Astrocyte (in vitro differentiated cells and primary cell): ENCODE data around the gene DDX23. TPM values are rescaled to one million over a fixed set of nuclear protein-coding genes. Genes with fewer than 3 reads are reported as not detected.
"Not testable (repeated sequence)": the region's sequence is repeated elsewhere in the genome, so short reads cannot be mapped to it uniquely, and the experiment has no call there.

Experiments
- DNase-seq: peaks from one replicate; pipeline ENCODE4 v3.0.0-alpha.2; 2010; ENCODE audit warnings: low read depth
- FAIRE-seq: peaks from 2 replicates; lab custom pipeline; 2011; peaks lifted over from hg19 to GRCh38; lab: Jason Lieb, UNC
- H2AFZ ChIP-seq: 2 replicates; pipeline ENCODE4 v1.6.0; 2012; ENCODE audit warnings: low read depth, low read length, inconsistent platforms
- H3K27ac ChIP-seq: 2 replicates; pipeline ENCODE4 v1.5.1; 2011; ENCODE audit warnings: low read depth, low read length, inconsistent platforms
- H3K27me3 ChIP-seq: 2 replicates; pipeline ENCODE4 v1.6.0; 2011; ENCODE audit warnings: low read length, inconsistent platforms; ENCODE audit not compliant: insufficient read depth
- H3K36me3 ChIP-seq: 2 replicates; pipeline ENCODE4 v1.5.1; 2011; ENCODE audit warnings: low read length, inconsistent platforms; ENCODE audit not compliant: insufficient read depth
- H3K4me1 ChIP-seq: 2 replicates; pipeline ENCODE4 v1.5.1; 2011; ENCODE audit warnings: low read length, inconsistent platforms; ENCODE audit not compliant: insufficient read depth
- H3K4me2 ChIP-seq: 2 replicates; pipeline ENCODE4 v1.6.0; 2012; ENCODE audit warnings: low read length, inconsistent platforms
- H3K4me3 ChIP-seq: 2 replicates; pipeline ENCODE4 v1.5.1; 2011; ENCODE audit warnings: low read depth, mild to moderate bottlenecking, low read length, inconsistent platforms; ENCODE audit not compliant: insufficient read depth
- H3K79me2 ChIP-seq: 2 replicates; pipeline ENCODE4 v1.6.0; 2012; ENCODE audit warnings: mild to moderate bottlenecking, low read length, inconsistent platforms; ENCODE audit not compliant: insufficient read depth
- H3K9ac ChIP-seq: 2 replicates; pipeline ENCODE4 v1.6.0; 2012; ENCODE audit warnings: mild to moderate bottlenecking, low read length, inconsistent platforms
- H3K9me3 ChIP-seq: 2 replicates; pipeline ENCODE4 v1.5.1; 2012; ENCODE audit warnings: low read depth, mild to moderate bottlenecking, low read length, inconsistent platforms; ENCODE audit not compliant: insufficient read depth
- H4K20me1 ChIP-seq: 2 replicates; pipeline ENCODE4 v1.6.0; 2012; ENCODE audit warnings: low read length, inconsistent platforms; ENCODE audit not compliant: insufficient read depth
- H3K27ac Mint-ChIP-seq: one replicate; pipeline ENCODE4 v1.8.0; 2021; ENCODE audit warnings: mild to moderate bottlenecking, mixed read lengths; ENCODE audit not compliant: unreplicated experiment
- H3K27me3 Mint-ChIP-seq: one replicate; pipeline ENCODE4 v1.8.0; 2021; ENCODE audit warnings: low read depth, mixed read lengths; ENCODE audit not compliant: unreplicated experiment
- H3K36me3 Mint-ChIP-seq: one replicate; pipeline ENCODE4 v1.8.0; 2021; ENCODE audit warnings: low read depth, mixed read lengths; ENCODE audit not compliant: unreplicated experiment
- H3K4me1 Mint-ChIP-seq: one replicate; pipeline ENCODE4 v1.8.0; 2021; ENCODE audit warnings: low read depth, mixed read lengths; ENCODE audit not compliant: unreplicated experiment
- H3K4me3 Mint-ChIP-seq: one replicate; pipeline ENCODE4 v1.8.0; 2021; ENCODE audit warnings: mild to moderate bottlenecking, moderate library complexity, mixed read lengths; ENCODE audit not compliant: unreplicated experiment
- H3K9me3 Mint-ChIP-seq: one replicate; pipeline ENCODE4 v1.8.0; 2021; ENCODE audit warnings: mild to moderate bottlenecking, mixed read lengths; ENCODE audit not compliant: unreplicated experiment
- CTCF ChIP-seq: IDR thresholded peaks from 2 replicates; pipeline ENCODE4 v1.5.1; 2011; ENCODE audit warnings: low read depth, mild to moderate bottlenecking, inconsistent platforms, low read length, moderate library complexity; ENCODE audit not compliant: insufficient read depth
- EZH2 ChIP-seq: IDR thresholded peaks from 2 replicates; pipeline ENCODE4 v1.6.1; 2012; ENCODE audit warnings: mild to moderate bottlenecking, low read length, inconsistent platforms; ENCODE audit not compliant: insufficient read depth
- total RNA-seq: library from RNA; stranded (reverse); gene quantifications from 2 replicates; pipeline ENCODE4 v1.2.1, GENCODE V29; 2021

Gene DDX23
- total RNA-seq, 1 donor from 2014 or later: 77.1 TPM

GRCh38 chr12:48858043-48858442, 6.1 kb upstream of the DDX23 start:
- H3K4me1 ChIP-seq: peaks cover 1% of the 10 kb centered on the region
- no peaks in the 10 kb centered on the region for H3K9me3 ChIP-seq
- H3K9me3 Mint-ChIP-seq: no peaks in the 10 kb centered on the region

GRCh38 chr12:48857278-48857994, 5.5 kb upstream of the DDX23 start:
- H3K4me1 Mint-ChIP-seq: peaks cover 6% of the 10 kb centered on the region
- H3K27me3 Mint-ChIP-seq: peaks cover 4% of the 10 kb centered on the region
- Histone ChIP-seq H3K36me3 (no peaks in the 10 kb centered on the region), H4K20me1 (no peaks in the 10 kb centered on the region), H3K4me1 (peaks cover 7% of the 10 kb centered on the region), H3K27ac (no peak overlapping the region), H3K4me2 (no peak overlapping the region), H2AFZ (no peak overlapping the region), H3K27me3 (peaks cover 8% of the 10 kb centered on the region), H3K9ac (no peak overlapping the region), H3K9me3 (no peaks in the 10 kb centered on the region), H3K4me3 (no peak overlapping the region), H3K79me2 (no peaks in the 10 kb centered on the region)
- peaks cover 6% of the 10 kb centered on the region for H3K36me3 Mint-ChIP-seq
- TF ChIP-seq CTCF (no peak), EZH2 (no peak)
- no peak overlapping the region for H3K27ac Mint-ChIP-seq
- DNase-seq (no peak), FAIRE-seq (no peak)
- H3K4me3 Mint-ChIP-seq: no peak overlapping the region
- no peaks in the 10 kb centered on the region for H3K9me3 Mint-ChIP-seq

More at GRCh38 chr12:48858043-48858442, 6.1 kb upstream of the DDX23 start:
- Histone ChIP-seq H3K27me3 (peaks cover 14% of the 10 kb centered on the region), H3K79me2 (no peaks in the 10 kb centered on the region), H3K36me3 (no peaks in the 10 kb centered on the region), H3K27ac (no peak overlapping the region), H3K4me3 (no peak overlapping the region), H3K9ac (no peak overlapping the region), H2AFZ (no peak overlapping the region), H4K20me1 (no peaks in the 10 kb centered on the region), H3K4me2 (no peak overlapping the region)
- FAIRE-seq (no peak), DNase-seq (no peak)
- Mint-ChIP-seq H3K4me3 (no peak overlapping the region), H3K27me3 (peaks cover 7% of the 10 kb centered on the region), H3K27ac (no peak overlapping the region), H3K4me1 (peaks cover 2% of the 10 kb centered on the region), H3K36me3 (peaks cover 6% of the 10 kb centered on the region)
- TF ChIP-seq CTCF: no peak

GRCh38 chr12:48856379-48856778, 4.4 kb upstream of the DDX23 start:
- H3K79me2 ChIP-seq: peaks cover 6% of the 10 kb centered on the region
- H3K9me3 ChIP-seq: no peaks in the 10 kb centered on the region
- TF ChIP-seq EZH2: no peak
- TF ChIP-seq CTCF: no peak
- DNase-seq (no peak), FAIRE-seq (no peak)
- H3K4me2 ChIP-seq: no peak overlapping the region
- Mint-ChIP-seq H3K4me1 (peaks cover 6% of the 10 kb centered on the region), H3K4me3 (no peak overlapping the region), H3K27me3 (peaks cover 3% of the 10 kb centered on the region), H3K27ac (no peak overlapping the region), H3K9me3 (no peaks in the 10 kb centered on the region), H3K36me3 (peaks cover 4% of the 10 kb centered on the region)
- no peaks in the 10 kb centered on the region for H4K20me1 ChIP-seq
- H3K27ac ChIP-seq: no peak overlapping the region
- H3K4me3 ChIP-seq: no peak overlapping the region
- no peaks in the 10 kb centered on the region for H3K27me3 ChIP-seq
- no peak overlapping the region for H3K9ac ChIP-seq
- no peaks in the 10 kb centered on the region for H3K36me3 ChIP-seq
- H2AFZ ChIP-seq: no peak overlapping the region
- H3K4me1 ChIP-seq: peaks cover 9% of the 10 kb centered on the region

DNA sequence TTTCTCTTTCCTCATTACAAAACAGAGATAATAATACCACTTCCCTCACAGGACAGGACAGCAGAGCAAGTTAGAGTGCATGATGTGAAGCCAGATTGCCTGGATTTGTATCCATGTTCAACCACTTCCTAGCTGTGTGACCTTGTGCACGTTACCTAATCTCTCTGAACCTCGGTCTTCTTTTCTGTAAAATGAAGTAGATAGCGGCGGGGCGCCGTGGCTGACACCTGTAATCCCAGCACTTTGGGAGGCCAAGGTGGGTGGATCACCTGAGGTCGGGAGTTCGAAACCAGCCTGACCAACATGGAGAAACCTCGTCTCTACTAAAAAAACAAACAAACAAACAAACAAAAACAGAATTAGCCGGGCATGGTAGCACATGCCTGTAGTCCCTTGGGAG, 3.0 kb upstream of the DDX23 start:
- not testable (repeated sequence) for FAIRE-seq, H3K27ac ChIP-seq, H3K36me3 Mint-ChIP-seq, H3K36me3 ChIP-seq, H3K9me3 ChIP-seq, H3K4me2 ChIP-seq, H3K27me3 ChIP-seq, H3K4me3 Mint-ChIP-seq, H3K27me3 Mint-ChIP-seq, H2AFZ ChIP-seq, H3K9me3 Mint-ChIP-seq, H3K4me3 ChIP-seq, H3K27ac Mint-ChIP-seq, DNase-seq, H3K9ac ChIP-seq
- peaks cover 13% of the 10 kb centered on the region for H3K4me1 Mint-ChIP-seq
- H4K20me1 ChIP-seq: peaks cover 11% of the 10 kb centered on the region
- peaks cover 15% of the 10 kb centered on the region for H3K4me1 ChIP-seq
- peaks cover 21% of the 10 kb centered on the region for H3K79me2 ChIP-seq
